ENCODE measurements around the gene ZNFX1. TPM values are rescaled to one million over a fixed set of nuclear protein-coding genes. Genes with fewer than 3 reads are reported as not detected.
"Not testable (repeated sequence)": the region's sequence is repeated elsewhere in the genome, so short reads cannot be mapped to it uniquely, and the experiment has no call there.

The ZNFX1 gene
- total RNA-seq, 1 donor from 2014 or later = 27.5 TPM

- no peak for TF ChIP-seq POLR2AphosphoS5 (IDR thresholded peaks at IDR 0.05; ENCODE audit: insufficient read depth in 1 of 2, low read depth in 1 of 2)
- TF ChIP-seq POLR2A (IDR thresholded peaks at IDR 0.05) = no peak
- TF ChIP-seq, protein P1, sequence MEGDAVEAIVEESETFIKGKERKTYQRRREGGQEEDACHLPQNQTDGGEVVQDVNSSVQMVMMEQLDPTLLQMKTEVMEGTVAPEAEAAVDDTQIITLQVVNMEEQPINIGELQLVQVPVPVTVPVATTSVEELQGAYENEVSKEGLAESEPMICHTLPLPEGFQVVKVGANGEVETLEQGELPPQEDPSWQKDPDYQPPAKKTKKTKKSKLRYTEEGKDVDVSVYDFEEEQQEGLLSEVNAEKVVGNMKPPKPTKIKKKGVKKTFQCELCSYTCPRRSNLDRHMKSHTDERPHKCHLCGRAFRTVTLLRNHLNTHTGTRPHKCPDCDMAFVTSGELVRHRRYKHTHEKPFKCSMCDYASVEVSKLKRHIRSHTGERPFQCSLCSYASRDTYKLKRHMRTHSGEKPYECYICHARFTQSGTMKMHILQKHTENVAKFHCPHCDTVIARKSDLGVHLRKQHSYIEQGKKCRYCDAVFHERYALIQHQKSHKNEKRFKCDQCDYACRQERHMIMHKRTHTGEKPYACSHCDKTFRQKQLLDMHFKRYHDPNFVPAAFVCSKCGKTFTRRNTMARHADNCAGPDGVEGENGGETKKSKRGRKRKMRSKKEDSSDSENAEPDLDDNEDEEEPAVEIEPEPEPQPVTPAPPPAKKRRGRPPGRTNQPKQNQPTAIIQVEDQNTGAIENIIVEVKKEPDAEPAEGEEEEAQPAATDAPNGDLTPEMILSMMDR (IDR thresholded peaks at IDR 0.05) = no peak
- no peaks in the 10 kb centered on the region for H3K27me3 ChIP-seq
- no peak overlapping the region for H3K4me3 ChIP-seq
- no peaks in the 10 kb centered on the region for H3K9me3 ChIP-seq
- intact Hi-C loops (cut with DNase I) = loop anchor here (5.0 kb wide), 1 partner anchor 1371 kb away; no protein-coding TSS in a partner anchor
- no peaks in the 10 kb centered on the region for H3K36me3 ChIP-seq
- no peak overlapping the region for H3K27ac ChIP-seq
- DNase-seq (ENCODE audit: extremely low spot score in 2 of 2) = no peak
- peaks cover 9% of the 10 kb centered on the region for H3K4me1 ChIP-seq
Observed at GRCh38 chr20:49303065-49303552, 25.3 kb upstream of the ZNFX1 start.

DNA sequence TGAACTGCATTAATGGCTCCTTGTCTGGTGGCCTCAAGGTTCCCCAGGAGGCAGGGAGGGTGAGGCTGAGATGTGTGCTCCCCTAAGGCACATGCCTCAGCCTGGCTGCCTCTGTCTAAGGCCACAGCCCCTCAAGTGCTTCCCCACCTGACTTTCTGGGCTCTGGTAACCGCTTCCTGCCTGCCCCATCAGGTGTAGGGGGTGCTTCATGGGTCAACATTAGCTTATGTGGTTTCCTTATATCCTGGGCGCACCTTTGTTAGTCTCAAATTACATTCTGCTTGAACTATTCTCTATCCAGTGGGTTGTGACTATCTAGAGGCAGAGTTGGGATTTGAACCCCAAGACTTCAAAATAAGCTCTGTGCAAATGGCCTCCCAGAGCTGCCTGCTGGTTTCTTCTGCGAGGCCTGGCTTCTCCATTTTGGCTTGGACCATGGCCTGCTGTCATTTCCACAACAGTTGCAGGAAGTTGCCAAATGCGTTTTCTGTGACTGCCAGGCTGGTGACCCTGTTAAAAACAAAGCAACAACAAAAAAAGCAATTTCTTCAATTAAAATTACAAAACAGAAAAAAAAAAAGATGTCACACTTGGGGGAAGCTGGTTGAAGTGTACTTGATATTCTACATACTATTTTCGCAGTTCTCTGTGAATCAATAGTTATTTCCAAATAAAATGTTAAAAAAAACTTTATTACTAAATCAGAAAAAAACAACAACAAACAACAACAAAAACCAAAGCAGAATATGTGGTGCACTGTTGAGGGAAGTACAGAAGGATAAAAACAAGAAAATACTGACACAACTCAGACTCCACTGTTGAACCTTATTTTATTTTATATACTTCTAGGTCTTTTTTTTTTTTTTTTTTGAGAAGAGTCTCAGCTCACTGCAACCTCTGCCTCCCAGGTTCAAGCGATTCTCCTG lies 20.0 kb upstream of the ZNFX1 start:
- intact Hi-C loops (cut with DNase I) = no loop called here
- no peak overlapping the region for H3K4me3 ChIP-seq
- H3K27me3 ChIP-seq = no peaks in the 10 kb centered on the region
- no peak for DNase-seq (ENCODE audit: extremely low spot score in 2 of 2)
- no peaks in the 10 kb centered on the region for H3K36me3 ChIP-seq
- H3K27ac ChIP-seq = no peak overlapping the region
- no peaks in the 10 kb centered on the region for H3K4me1 ChIP-seq
- H3K9me3 ChIP-seq = no peaks in the 10 kb centered on the region
- TF ChIP-seq POLR2AphosphoS5 (IDR thresholded peaks at IDR 0.05; ENCODE audit: insufficient read depth in 1 of 2, low read depth in 1 of 2) (no peak), POLR2A (IDR thresholded peaks at IDR 0.05) (no peak)
- TF ChIP-seq, protein P1 (IDR thresholded peaks at IDR 0.05) = no peak

- H3K9me3 ChIP-seq; H3K27me3 ChIP-seq; H3K27ac ChIP-seq; H3K4me1 ChIP-seq; intact Hi-C loops (cut with DNase I); DNase-seq (ENCODE audit: extremely low spot score in 2 of 2); H3K4me3 ChIP-seq: not testable (repeated sequence)
- peaks cover 0 to 24% of the 10 kb centered on the region in 2 donors for H3K36me3 ChIP-seq
Observed at GRCh38 chr20:49294002-49294654, 16.3 kb upstream of the ZNFX1 start.

- Histone ChIP-seq H3K27ac (no peak overlapping the region), H3K27me3 (no peaks in the 10 kb centered on the region), H3K4me3 (no peak overlapping the region), H3K4me1 (no peaks in the 10 kb centered on the region), H3K9me3 (no peaks in the 10 kb centered on the region), H3K36me3 (peaks cover 0 to 33% of the 10 kb centered on the region in 2 donors)
- intact Hi-C loops (cut with DNase I) = no loop called here
- TF ChIP-seq POLR2A (IDR thresholded peaks at IDR 0.05) = no peak
- TF ChIP-seq, protein P1 (IDR thresholded peaks at IDR 0.05) = no peak
- no peak for TF ChIP-seq POLR2AphosphoS5 (IDR thresholded peaks at IDR 0.05; ENCODE audit: insufficient read depth in 1 of 2, low read depth in 1 of 2)
- DNase-seq (ENCODE audit: extremely low spot score in 2 of 2) = no peak
Observed at GRCh38 chr20:49293122-49293521, 15.3 kb upstream of the ZNFX1 start.

DNA sequence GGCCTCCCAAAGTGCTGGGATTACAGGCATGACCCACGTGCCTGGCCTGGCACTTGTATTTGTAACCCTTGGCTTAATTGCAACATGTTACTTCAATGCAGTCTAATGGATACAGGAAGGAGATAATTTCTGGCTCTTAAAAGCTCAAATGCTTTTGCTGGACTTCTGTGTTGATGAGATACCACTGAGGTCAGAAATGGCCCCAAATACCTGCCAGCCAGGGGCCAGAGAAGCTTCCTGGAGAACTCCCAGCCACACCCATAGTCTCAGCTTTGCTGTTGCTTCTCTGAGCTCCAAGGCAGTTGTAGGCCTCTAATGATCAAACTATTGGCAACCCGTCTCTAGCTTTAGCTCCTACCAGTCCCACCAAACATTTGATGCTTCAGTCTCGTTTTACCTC lies 14.2 kb upstream of the ZNFX1 start:
- peaks cover 0 to 43% of the 10 kb centered on the region in 2 donors for H3K36me3 ChIP-seq

More for the DNA sequence above, 14.2 kb upstream of the ZNFX1 start:
- H3K27me3 ChIP-seq = no peaks in the 10 kb centered on the region
- intact Hi-C loops (cut with DNase I) = no loop called here
- TF ChIP-seq POLR2A (IDR thresholded peaks at IDR 0.05) (no peak), POLR2AphosphoS5 (IDR thresholded peaks at IDR 0.05; ENCODE audit: insufficient read depth in 1 of 2, low read depth in 1 of 2) (no peak)
- TF ChIP-seq, protein P1 (IDR thresholded peaks at IDR 0.05) = no peak
- H3K27ac ChIP-seq = no peak overlapping the region
- H3K4me3 ChIP-seq = no peak overlapping the region
- H3K4me1 ChIP-seq = peaks cover 9% of the 10 kb centered on the region
- no peak for DNase-seq (ENCODE audit: extremely low spot score in 2 of 2)
- peaks cover 4% of the 10 kb centered on the region for H3K9me3 ChIP-seq

All from vagina (tissue), 2 donors.